Mononuclear cell (primary cell): ENCODE results near the gene LAMC3. TPM values are rescaled to one million over a fixed set of nuclear protein-coding genes. Genes with fewer than 3 reads are reported as not detected.

Experiments used
- H3K27me3 ChIP-seq: 2 replicates; pipeline ENCODE4 v1.6.0; 2011; ENCODE audit warnings: low read length, control low read depth; ENCODE audit not compliant: insufficient read depth
- H3K4me1 ChIP-seq: 2 replicates; pipeline ENCODE4 v1.5.1; 2011; ENCODE audit warnings: mild to moderate bottlenecking, low read length, control low read depth; ENCODE audit not compliant: insufficient read depth
- H3K4me3 ChIP-seq: 2 replicates; pipeline ENCODE4 v1.5.1; 2011; ENCODE audit warnings: mild to moderate bottlenecking, low read length, moderate library complexity
- H3K9me3 ChIP-seq: 2 replicates; pipeline ENCODE4 v1.5.1; 2011; ENCODE audit warnings: low read depth, mild to moderate bottlenecking, control low read depth, low read length
- total RNA-seq: library from RNA; depleted of rRNA; stranded (reverse); fragments of >200 nt; gene quantifications from one replicate; pipeline ENCODE4 v1.2.3, GENCODE V29; 2012

Gene LAMC3
- total RNA-seq, 1 donor: 0.73 TPM

DNA sequence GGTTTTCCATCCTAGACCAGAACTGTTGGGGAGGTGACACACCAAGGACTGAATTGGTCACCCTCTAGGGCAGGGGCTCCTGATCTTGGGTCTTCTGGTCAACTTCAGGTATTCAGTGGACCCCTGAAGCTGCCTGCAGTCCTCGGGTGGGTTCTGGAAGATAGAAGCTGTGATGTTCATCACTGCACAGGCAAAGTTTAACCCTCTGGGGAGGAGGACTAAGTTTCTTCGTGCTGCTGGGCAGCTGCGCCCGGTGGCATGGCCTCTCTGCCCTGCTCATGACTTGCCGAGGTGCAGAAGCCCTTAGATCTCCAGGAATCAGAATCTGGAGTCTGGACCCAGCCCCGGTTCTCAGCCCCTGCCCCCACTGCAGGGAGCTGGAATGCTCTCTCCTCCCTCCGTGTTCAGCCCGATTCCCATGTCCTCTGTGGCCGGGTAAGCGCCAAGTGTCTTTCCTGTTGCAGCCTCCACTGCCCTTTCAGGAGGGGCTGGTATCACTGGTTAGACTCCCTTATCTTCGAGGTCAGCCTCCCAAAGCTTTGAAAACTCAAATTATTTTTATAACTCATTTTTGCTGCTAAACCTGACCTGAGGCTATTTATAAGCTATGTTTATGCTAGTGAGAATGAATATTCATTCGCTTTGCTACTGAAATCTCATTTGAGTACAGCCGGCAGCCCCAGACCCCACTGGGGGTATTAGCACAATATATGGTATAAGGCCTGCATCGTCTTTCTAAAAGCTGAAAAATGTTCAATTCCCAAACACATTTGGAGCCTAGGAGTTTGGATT lies 1.7 kb downstream of the LAMC3 start:
- peaks cover 21% of the 10 kb centered on the region for H3K27me3 ChIP-seq
- H3K4me3 ChIP-seq: no peak overlapping the region
- H3K9me3 ChIP-seq: no peaks in the 10 kb centered on the region
- H3K4me1 ChIP-seq: no peaks in the 10 kb centered on the region

DNA sequence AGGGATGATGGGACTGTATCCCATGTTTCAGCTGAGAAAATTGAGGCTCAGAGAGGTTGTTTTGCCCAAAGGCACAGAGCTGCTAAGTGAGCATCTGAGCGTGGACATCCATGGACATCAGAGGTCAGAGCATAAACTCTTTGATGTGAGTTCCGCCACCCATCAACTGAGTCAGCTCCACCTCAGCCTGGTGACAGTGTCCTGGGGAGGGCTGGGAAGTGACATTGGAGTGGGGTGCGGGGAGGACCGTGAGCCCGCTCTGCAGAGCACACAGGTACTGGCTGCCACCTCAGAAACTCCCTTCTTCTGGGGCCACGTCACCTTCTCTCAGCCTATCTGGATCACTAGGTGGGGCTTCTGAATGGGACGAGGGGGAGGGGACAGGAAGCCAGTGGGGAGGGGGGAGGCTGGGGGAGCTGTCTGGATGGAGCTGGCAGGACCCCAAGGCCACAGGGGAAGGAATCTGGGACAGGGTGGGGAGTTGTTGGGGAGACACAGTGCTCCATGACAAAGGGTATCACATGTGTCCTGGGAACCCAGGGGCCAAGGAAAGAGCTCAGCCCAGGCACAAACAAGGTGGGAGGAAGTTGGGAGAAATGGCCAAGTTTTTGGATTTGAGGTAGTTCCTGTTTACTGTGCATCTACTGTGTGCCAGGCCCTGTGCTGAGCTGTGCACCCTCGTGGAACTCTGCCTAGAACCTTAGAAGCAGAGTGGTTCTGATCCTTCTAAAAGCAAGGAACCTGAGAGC lies 2.5 kb downstream of the LAMC3 start:
- Histone ChIP-seq H3K9me3 (no peaks in the 10 kb centered on the region), H3K4me1 (no peaks in the 10 kb centered on the region), H3K4me3 (no peak overlapping the region), H3K27me3 (peaks cover 21% of the 10 kb centered on the region)

DNA sequence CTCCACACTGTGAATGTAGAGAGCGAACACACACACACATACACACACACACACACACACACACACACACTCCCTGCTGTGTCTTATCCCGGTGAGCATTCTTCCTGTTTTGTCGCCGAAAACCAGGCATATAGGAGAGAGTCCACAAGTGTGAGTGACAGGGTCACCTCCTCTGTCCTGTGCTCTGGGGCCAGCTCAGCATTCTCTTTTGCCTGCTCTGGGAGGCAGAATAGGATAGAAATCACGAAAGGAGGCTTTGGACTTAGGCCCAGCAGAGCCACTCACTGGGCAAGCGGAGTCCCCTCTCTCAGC lies 3.0 kb downstream of the LAMC3 start:
- Histone ChIP-seq H3K4me1 (no peaks in the 10 kb centered on the region), H3K9me3 (no peaks in the 10 kb centered on the region), H3K27me3 (peaks cover 19% of the 10 kb centered on the region), H3K4me3 (no peak overlapping the region)

DNA sequence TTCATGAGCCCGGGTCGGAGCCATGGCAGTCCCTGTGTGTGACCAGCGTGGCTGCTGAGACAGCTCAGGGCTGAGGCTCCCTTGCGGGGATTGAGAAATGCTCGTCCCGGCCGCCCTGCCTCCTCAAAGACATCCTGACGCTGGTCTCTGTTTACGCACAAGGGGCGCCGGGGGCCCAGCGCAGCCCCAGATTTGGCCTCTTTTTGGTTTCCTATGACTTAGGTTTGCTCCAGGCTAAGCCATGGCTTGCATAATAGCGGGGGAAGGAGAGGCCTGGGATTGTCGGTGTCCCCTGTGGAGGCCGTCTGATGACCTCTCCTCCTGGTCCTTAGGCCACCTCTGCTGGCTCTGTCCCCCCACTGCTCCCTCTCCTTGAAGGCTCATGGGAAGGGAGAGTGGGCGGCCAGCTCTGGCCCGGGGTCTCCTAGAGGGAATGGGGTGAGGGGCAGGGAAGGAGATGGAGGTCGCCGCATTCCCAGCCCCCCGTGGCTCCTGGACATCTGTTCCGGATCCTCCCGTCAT lies 3.5 kb downstream of the LAMC3 start:
- peaks cover 19% of the 10 kb centered on the region for H3K27me3 ChIP-seq
- H3K4me1 ChIP-seq: no peaks in the 10 kb centered on the region
- H3K9me3 ChIP-seq: no peaks in the 10 kb centered on the region
- H3K4me3 ChIP-seq: no peak overlapping the region

DNA sequence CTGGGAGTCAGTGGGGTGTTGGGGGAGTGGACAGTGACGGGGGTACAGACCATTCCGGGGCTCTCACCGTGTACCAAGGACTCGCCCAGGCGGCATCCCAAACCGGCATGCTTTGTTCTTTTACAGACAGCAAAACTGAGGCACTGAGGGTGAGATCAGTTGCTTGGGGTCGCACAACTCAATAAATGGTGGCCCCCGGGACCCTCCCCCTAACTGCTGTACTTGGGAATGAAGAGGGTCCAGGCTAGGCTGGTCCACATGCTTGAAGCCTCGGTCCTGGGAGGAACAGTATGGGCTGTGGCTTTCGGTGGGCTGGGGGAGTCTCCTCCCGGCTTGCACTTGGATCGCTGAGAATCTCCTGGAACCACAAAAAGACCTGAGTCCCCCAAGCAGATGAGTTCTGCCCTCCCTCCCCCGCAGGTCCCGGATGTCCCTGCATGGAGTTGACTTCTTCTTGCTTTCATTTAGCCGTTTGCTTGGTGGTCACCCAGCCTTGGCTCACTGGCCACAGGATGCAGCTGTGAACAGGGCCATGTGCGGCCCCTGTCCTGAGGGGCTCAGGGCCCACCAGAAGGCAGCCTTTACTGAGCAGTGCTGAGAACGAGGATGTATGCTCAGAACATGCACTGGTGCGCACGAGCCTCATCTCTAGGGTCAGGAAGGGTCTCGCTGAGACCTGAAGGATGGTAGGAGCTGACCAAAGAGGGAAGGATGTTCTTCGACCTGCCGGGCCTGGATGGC lies 4.2 kb downstream of the LAMC3 start:
- peaks cover 16% of the 10 kb centered on the region for H3K27me3 ChIP-seq

DNA sequence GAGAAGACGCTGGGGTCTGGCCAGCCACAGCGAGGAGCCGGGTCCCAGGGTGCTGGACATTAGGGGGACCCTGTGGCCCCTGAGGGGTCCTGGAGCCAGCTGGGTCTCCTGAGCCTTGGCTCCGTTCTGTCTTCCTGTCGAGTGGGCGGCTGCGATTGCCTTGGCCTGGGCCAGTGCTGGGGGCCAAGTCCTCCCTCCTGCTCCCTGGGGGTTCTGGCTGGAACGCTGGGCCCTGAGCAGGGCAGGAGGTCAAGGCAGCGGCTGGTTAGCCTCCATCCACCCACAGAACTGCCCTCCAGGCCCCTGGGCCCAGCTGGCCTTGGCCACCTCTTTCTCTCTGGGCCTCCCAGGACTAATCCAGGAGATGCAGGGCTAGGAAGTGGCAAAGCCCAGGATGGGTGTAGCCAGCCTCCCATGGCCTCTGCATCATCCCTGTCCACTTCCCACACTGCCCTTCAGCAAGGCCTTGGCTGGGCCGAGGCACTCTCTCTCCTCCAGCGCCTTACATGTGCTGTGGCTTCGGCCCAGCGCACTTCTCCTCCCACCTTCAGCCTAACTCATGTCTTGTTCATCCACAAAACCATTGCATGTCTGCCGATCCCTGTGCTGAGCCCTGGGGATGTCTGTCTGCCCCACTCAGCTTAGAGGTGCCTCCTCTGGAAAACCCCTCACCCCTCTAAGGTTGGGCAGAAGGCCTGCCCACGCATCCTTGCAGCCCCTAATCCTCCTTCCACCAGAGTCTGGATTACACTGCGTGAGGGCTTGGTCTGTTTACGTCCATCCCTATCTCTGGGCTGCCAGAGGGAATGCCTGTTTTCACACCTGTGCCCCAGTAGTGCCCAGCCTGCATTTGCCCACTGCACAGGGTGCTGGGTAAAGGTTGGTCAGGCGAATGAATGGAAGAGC lies 5.0 kb downstream of the LAMC3 start:
- H3K4me3 ChIP-seq: no peak overlapping the region
- peaks cover 10% of the 10 kb centered on the region for H3K27me3 ChIP-seq
- no peaks in the 10 kb centered on the region for H3K4me1 ChIP-seq
- H3K9me3 ChIP-seq: no peaks in the 10 kb centered on the region

More for the DNA sequence above, 4.2 kb downstream of the LAMC3 start:
- no peaks in the 10 kb centered on the region for H3K4me1 ChIP-seq
- H3K4me3 ChIP-seq: no peak overlapping the region
- H3K9me3 ChIP-seq: no peaks in the 10 kb centered on the region

DNA sequence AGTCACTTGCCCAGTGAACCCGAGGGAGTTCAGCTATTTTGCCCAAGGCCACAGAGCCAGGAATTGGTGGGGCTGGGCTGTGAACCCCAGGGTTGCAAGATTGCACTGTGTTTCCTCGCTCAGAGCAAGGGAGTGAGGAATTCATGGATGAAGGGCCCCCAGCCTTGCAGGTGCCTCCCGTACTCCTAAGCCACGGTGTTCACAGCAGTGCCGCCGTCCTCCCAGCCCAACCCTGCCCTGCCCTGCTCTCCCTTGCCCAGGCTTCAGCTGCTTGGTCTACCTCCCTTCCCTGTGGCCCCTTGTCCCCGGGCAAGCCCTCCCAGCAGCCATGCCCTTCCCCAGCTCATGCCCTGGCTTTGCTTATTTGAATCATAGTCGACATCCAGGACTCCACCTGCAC lies 6.1 kb downstream of the LAMC3 start:
- H3K4me3 ChIP-seq: no peak overlapping the region
- no peaks in the 10 kb centered on the region for H3K4me1 ChIP-seq
- H3K27me3 ChIP-seq: peaks cover 5% of the 10 kb centered on the region
- H3K9me3 ChIP-seq: no peaks in the 10 kb centered on the region

DNA sequence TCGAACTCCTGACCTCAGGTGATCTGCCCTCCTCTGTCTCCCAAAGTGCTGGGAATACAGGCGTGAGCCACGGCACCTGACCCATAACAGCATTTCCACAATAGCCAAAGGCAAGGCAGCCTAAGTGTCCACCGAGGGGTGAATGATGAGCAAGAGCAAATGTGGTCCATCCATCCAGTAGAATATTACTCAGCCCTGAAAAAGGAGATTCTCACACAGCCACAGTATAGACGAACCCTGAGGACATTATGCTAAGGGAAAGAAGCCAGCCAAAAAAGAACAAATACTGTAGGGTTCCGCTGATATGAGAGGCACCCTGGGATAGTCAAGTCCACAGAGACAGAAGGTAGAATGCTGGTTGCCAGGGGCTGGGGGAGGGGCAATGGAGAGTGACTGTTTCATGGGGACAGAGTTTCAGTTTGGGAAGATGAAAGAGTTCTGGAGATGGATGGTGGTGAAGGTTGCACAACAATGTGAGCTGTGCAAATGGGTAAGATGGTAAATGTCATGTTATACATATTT lies 7.0 kb downstream of the LAMC3 start:
- Histone ChIP-seq H3K27me3 (no peaks in the 10 kb centered on the region), H3K4me1 (no peaks in the 10 kb centered on the region), H3K4me3 (no peak overlapping the region), H3K9me3 (no peaks in the 10 kb centered on the region)

DNA sequence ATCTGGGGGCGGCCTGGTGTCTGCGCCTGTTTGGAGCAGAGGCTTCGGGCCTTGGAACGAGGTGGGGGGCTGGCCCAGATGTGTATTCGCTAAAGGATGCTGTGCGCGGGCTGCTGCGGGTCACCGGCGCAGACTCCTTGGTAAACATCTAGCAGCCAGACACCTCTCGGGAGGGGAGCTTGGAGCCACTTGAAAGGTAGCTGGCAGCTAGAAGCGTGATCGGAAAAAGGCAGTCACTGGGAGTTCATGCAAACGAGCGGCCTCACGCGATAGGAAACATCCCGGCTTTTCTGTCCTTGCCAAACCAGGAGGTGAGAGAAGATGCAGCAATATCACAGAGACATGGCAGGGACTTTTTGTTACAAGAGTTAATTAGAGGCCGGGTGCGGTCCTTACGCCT lies 8.1 kb downstream of the LAMC3 start:
- no peaks in the 10 kb centered on the region for H3K4me1 ChIP-seq
- H3K27me3 ChIP-seq: no peaks in the 10 kb centered on the region
- no peaks in the 10 kb centered on the region for H3K9me3 ChIP-seq
- no peak overlapping the region for H3K4me3 ChIP-seq

DNA sequence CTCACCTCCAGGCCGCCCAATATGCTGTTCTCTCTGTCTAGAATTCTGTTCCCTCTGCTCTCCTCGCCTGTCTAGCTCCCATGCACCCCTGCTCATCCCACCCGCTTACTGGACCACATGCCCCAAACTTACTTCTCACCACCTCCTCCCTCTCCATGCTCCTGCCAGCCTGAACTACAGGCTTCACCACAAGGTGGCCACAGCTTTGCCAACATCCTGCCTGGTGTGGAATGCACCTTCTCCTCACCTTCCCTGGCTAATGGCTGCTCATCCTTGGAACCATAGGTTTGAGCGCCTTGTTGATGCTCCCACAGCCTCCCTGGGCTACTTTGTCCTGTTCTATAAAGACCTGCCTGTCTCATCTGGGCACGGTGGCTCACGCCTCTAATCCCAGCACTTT lies 9.6 kb downstream of the LAMC3 start:
- Histone ChIP-seq H3K9me3 (no peaks in the 10 kb centered on the region), H3K4me3 (no peak overlapping the region), H3K4me1 (no peaks in the 10 kb centered on the region)

DNA sequence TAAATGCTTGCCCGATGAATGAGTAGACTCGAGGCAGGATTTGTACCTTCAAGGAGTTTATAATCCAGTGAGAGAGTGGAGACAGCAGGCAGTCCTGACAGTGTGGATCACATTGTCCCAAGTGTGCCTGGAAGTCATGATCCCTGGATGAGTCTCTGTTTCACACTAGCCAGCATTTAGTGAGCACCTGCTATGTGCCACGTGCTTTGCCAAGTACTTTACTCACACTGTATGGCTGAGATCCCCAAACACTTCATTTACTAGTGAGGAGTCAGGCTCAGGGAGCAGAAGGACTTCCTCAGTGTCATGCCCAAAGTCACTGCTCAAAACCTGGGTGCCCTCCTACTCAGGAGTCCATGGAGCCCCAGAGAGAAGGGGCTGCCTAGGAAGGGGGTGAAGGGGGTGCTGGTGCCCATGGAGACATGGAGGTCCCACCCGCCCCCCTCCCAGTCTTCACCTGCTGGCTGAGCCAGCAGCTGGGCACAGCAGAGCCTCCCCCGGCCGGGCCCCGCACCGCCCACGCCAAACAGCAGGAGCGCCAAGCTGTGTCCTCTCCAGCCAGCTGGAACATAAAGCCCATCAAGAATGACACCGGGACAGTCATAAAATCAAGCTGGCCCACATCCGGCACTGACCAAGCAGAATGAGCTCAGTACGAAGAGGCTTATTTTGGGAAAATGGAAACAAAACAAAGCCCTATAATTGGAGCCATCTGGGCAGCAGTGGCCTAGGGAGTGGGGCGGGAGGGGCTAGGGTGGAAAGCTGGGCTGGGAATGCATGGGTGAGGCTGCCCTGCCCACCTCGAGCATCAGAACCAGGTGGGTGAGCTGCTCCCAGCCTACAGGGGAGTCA lies 10.6 kb downstream of the LAMC3 start:
- Histone ChIP-seq H3K4me3 (no peak overlapping the region), H3K4me1 (no peaks in the 10 kb centered on the region), H3K27me3 (no peaks in the 10 kb centered on the region), H3K9me3 (no peaks in the 10 kb centered on the region)

More for the DNA sequence above, 9.6 kb downstream of the LAMC3 start:
- no peaks in the 10 kb centered on the region for H3K27me3 ChIP-seq

DNA sequence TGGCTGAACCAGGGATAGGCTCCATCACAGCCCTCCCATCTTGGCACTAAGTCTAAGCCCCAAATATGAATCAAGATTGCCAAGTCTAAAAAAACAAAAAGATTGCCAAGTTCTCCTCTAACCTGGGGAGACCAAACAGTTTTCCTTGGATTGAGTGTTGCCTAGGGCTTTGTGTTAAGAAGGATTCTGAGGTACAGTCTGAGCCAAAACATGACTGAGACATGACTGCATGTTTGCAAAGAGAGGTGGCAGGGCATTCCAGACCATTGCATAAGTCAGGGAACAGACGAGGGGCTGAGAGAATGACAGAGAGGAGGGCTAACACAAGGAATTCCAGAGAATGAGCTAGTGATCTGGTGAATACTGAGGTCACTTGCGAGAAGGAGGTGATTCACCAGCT lies 11.4 kb downstream of the LAMC3 start:
- Histone ChIP-seq H3K9me3 (no peaks in the 10 kb centered on the region), H3K4me1 (no peaks in the 10 kb centered on the region), H3K4me3 (no peak overlapping the region), H3K27me3 (no peaks in the 10 kb centered on the region)

DNA sequence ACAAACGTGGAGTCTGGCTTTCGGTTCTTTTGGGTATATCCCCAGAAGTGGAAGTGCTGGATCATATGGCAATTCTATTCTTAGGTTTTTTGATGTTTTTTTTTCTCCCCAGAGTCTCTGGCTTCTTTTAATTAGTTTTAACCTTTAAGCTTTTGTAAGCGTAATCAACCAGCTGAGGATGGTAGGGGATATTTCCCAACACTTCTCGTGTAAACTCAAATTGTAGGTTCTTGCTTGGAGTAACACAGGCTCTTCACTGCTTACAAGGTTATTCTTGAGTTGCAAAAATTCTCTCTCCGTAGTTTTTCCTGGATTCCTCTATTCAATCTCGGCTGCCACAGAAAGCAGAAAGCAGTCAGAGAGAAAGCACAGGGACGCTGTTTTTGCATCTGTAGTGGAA lies 11.9 kb downstream of the LAMC3 start:
- no peaks in the 10 kb centered on the region for H3K4me1 ChIP-seq
- H3K27me3 ChIP-seq: no peaks in the 10 kb centered on the region
- no peak overlapping the region for H3K4me3 ChIP-seq
- H3K9me3 ChIP-seq: no peaks in the 10 kb centered on the region
